GM12878 (cell line): ENCODE results near the gene TFF2. TPM values are rescaled to one million over a fixed set of nuclear protein-coding genes. Genes with fewer than 3 reads are reported as not detected.

Experiments used
- ATAC-seq: fragments of 200-7000 bp; cut with Tn5 transposase; 3 replicates; pipeline ENCODE4 v1.9.1; 2020; ENCODE audit warnings: mild to moderate bottlenecking, moderate library complexity
- BruUV-seq: library from RNA; stranded (reverse); fragments of 400-500 nt; replicated peaks from 2 replicates; lab custom pipeline; 2021; lab: Mats Ljungman, UMichigan
- CTCF ChIA-PET: fragments of 300-600 bp; sonication (Branson Sonifier 250); formaldehyde crosslinking; extraction: SDS; loops from one replicate; lab custom pipeline; 2021; ENCODE audit warnings: inconsistent platforms; lab: Yijun Ruan, JAX
- POLR2A ChIA-PET: fragments of 350-600 bp; formaldehyde crosslinking; extraction: SDS; loops from one replicate; lab custom pipeline; 2021; ENCODE audit warnings: inconsistent platforms; lab: Charles Lee
- RAD21 ChIA-PET: fragments of 300-600 bp; sonication (Branson Sonifier 250); formaldehyde crosslinking; loops from one replicate; lab custom pipeline; 2023; ENCODE audit warnings: antibody characterized with exemption; ENCODE audit not compliant: unreplicated experiment; lab: Charles Lee
- SMC1A ChIA-PET: fragments of 300-600 bp; sonication (Branson Sonifier 250); formaldehyde crosslinking; loops from one replicate; lab custom pipeline; 2023; ENCODE audit not compliant: unreplicated experiment, uncharacterized antibody; lab: Charles Lee
- DNase-seq: peaks from one replicate; pipeline ENCODE4 v3.0.0-alpha.2; 2011; ENCODE audit warnings: low read depth, low spot score
- FAIRE-seq: peaks from 3 replicates; lab custom pipeline; 2011; peaks lifted over from hg19 to GRCh38; lab: Jason Lieb, UNC
- H2AFZ ChIP-seq: 2 replicates; pipeline ENCODE4 v1.6.0; 2011; ENCODE audit warnings: low read depth, low read length, control low read depth; ENCODE audit not compliant: control insufficient read depth
- H3K27ac ChIP-seq: 2 replicates; pipeline ENCODE4 v1.5.1; 2011; ENCODE audit warnings: control low read depth; ENCODE audit not compliant: control insufficient read depth, insufficient read depth
- H3K27me3 ChIP-seq, 2 experiments: replicated peaks in 1 of 2; 2 replicates each; pipeline versions ENCODE4 v1.6.0 to v1.6.1; 2011; ENCODE audit warnings: low read length in 1 of 2; ENCODE audit not compliant: control insufficient read depth in 2 of 2, insufficient read depth in 2 of 2
- H3K36me3 ChIP-seq, 2 experiments: 2 replicates each; pipeline ENCODE4 v1.5.1; 2011; ENCODE audit warnings: low read length in 1 of 2; ENCODE audit not compliant: control insufficient read depth in 2 of 2, insufficient read depth in 2 of 2
- H3K4me1 ChIP-seq: 2 replicates; pipeline ENCODE4 v1.6.1; 2011; ENCODE audit warnings: mild to moderate bottlenecking, low read length, moderate library complexity, mixed read lengths; ENCODE audit not compliant: control insufficient read depth, insufficient read depth
- H3K4me2 ChIP-seq: 2 replicates; pipeline ENCODE4 v1.6.0; 2011; ENCODE audit warnings: control low read depth; ENCODE audit not compliant: control insufficient read depth, insufficient read depth
- H3K4me3 ChIP-seq: fragments of 200-600 bp; sonication (generic); 2 replicates; pipeline ENCODE4 v1.5.1; 2016
- H3K79me2 ChIP-seq: 2 replicates; pipeline ENCODE4 v1.6.0; 2011; ENCODE audit warnings: low read length; ENCODE audit not compliant: control insufficient read depth, insufficient read depth
- H3K9ac ChIP-seq: 2 replicates; pipeline ENCODE4 v1.8.0; 2011; ENCODE audit warnings: low read length, control low read depth, mixed read lengths; ENCODE audit not compliant: control insufficient read depth, insufficient read depth
- H3K9me3 ChIP-seq: replicated peaks from 3 replicates; pipeline ENCODE4 v1.5.1; 2011; ENCODE audit warnings: mild to moderate bottlenecking, low read length; ENCODE audit not compliant: control insufficient read depth, insufficient read depth
- H4K20me1 ChIP-seq: 2 replicates; pipeline ENCODE4 v1.6.0; 2011; ENCODE audit not compliant: control insufficient read depth, insufficient read depth
- ATF7 ChIP-seq: fragments of 450-650 bp; IDR thresholded peaks from 2 replicates; pipeline ENCODE4 v1.6.1; 2016; ENCODE audit warnings: low read depth, mild to moderate bottlenecking
- CBX3 ChIP-seq: fragments of 200-600 bp; sonication (generic); IDR thresholded peaks from 2 replicates; pipeline ENCODE4 v1.6.1; 2016; ENCODE audit warnings: low read depth, borderline replicate concordance
- CHD1 ChIP-seq: IDR thresholded peaks from 2 replicates; pipeline ENCODE4 v1.6.1; 2012; ENCODE audit warnings: low read depth, low read length, improper control_type of control experiment
- CHD2 ChIP-seq: IDR thresholded peaks from 2 replicates; pipeline ENCODE4 v1.6.1; 2011; ENCODE audit warnings: low read depth, low read length, improper control_type of control experiment, borderline replicate concordance
- CHD4 ChIP-seq: fragments of 200-600 bp; sonication (generic); IDR thresholded peaks from 2 replicates; pipeline ENCODE4 v1.6.1; 2016; ENCODE audit warnings: mild to moderate bottlenecking
- HCFC1 ChIP-seq: fragments of 150-350 bp; IDR thresholded peaks from 2 replicates; pipeline ENCODE4 v1.6.1; 2014; ENCODE audit warnings: low read length
- HDAC2 ChIP-seq: fragments of 200-600 bp; sonication (generic); IDR thresholded peaks from 2 replicates; pipeline ENCODE4 v1.6.1; 2017
- KAT2A ChIP-seq: conservative IDR thresholded peaks from 2 replicates; pipeline ENCODE4 v1.6.1; 2011; ENCODE audit warnings: low read depth, low read length; ENCODE audit not compliant: control insufficient read depth
- MEF2A ChIP-seq: IDR thresholded peaks from 2 replicates; pipeline ENCODE4 v1.6.1; 2011; ENCODE audit warnings: low read depth, mild to moderate bottlenecking, low read length, moderate library complexity; ENCODE audit not compliant: insufficient read depth
- MEF2B ChIP-seq: fragments of 450-650 bp; IDR thresholded peaks from 2 replicates; pipeline ENCODE4 v1.6.1; 2018; ENCODE audit warnings: mild to moderate bottlenecking, moderate library complexity; ENCODE audit not compliant: partially characterized antibody, poor library complexity, severe bottlenecking
- MXI1 ChIP-seq: fragments of 150-350 bp; IDR thresholded peaks from 2 replicates; pipeline ENCODE4 v1.6.1; 2011; ENCODE audit warnings: low read depth, mild to moderate bottlenecking, inconsistent platforms, low read length, improper control_type of control experiment
- NBN ChIP-seq: fragments of 450-650 bp; IDR thresholded peaks from 2 replicates; pipeline ENCODE4 v1.6.1; 2016
- NRF1 ChIP-seq: conservative IDR thresholded peaks from 2 replicates; pipeline ENCODE4 v1.6.1; 2011; ENCODE audit warnings: mild to moderate bottlenecking, low read depth, low read length, improper control_type of control experiment
- SP1 ChIP-seq: IDR thresholded peaks from one replicate; pipeline ENCODE4 v1.6.1; 2011; ENCODE audit warnings: low read depth, low read length
- SUPT20H ChIP-seq: IDR thresholded peaks from 2 replicates; pipeline ENCODE4 v1.6.1; 2011; ENCODE audit warnings: low read depth, mild to moderate bottlenecking, low read length, moderate library complexity, borderline replicate concordance; ENCODE audit not compliant: control insufficient read depth
- SUZ12 ChIP-seq: fragments of 200-600 bp; sonication (generic); IDR thresholded peaks from one replicate; pipeline ENCODE4 v1.6.1; 2018; ENCODE audit warnings: antibody characterized with exemption, mild to moderate bottlenecking; ENCODE audit not compliant: unreplicated experiment
- ZNF207 ChIP-seq: fragments of 450-650 bp; IDR thresholded peaks from 2 replicates; pipeline ENCODE4 v1.6.1; 2014; ENCODE audit warnings: antibody characterized with exemption, mild to moderate bottlenecking, borderline replicate concordance
- ZNF217 ChIP-seq: fragments of 450-650 bp; IDR thresholded peaks from 2 replicates; pipeline ENCODE4 v1.6.1; 2017; ENCODE audit warnings: antibody characterized with exemption, mild to moderate bottlenecking
- ZZZ3 ChIP-seq: IDR thresholded peaks from 2 replicates; pipeline ENCODE4 v1.6.1; 2011; ENCODE audit warnings: low read depth; ENCODE audit not compliant: control insufficient read depth, insufficient read length
- WGBS: methylation state at CpG from one replicate; pipeline ENCODE4 v1.1.6; 2016; ENCODE audit warnings: low lambda C conversion rate; ENCODE audit not compliant: insufficient replicate concordance, insufficient coverage; ENCODE audit errors: missing lambda C conversion rate; 5-methylcytosine and 5-hydroxymethylcytosine counted together
- in situ Hi-C: fragments of 300-500 bp; cut with MboI; formaldehyde crosslinking; loops from 9 replicates; pipeline ENCODE4 v1.14.3; 2018; ENCODE audit warnings: mixed read lengths
- intact Hi-C: fragments of 100-400 bp; cut with micrococcal nuclease; formaldehyde crosslinking; loops from one replicate; pipeline ENCODE4 v1.14.2; 2022; ENCODE audit not compliant: unreplicated experiment
- polyA plus RNA-seq, 11 experiments: library from polyadenylated mRNA; depleted of rRNA in 4 of 11; unstranded in 6 of 11; stranded (reverse) in 5 of 11; fragments of >200 nt; fragmentation: Nextera tagmentation in 4 of 11; fragmentation: Illumina TruSeq in 1 of 11; extraction: Ambion mirVana in 4 of 11; extraction: Trizol in 1 of 11; gene quantifications; 1 replicate in 1 of 11; 2 replicates in 10 of 11; pipeline versions ENCODE4 v1.2.1 to v1.2.3, GENCODE V29; 2011 to 2016; ENCODE audit warnings: inconsistent platforms in 2 of 11, missing spikeins in 2 of 11, low read depth in 1 of 11
- total RNA-seq, 4 experiments: library from RNA; depleted of rRNA in 3 of 4; stranded (reverse); fragments of >200 nt in 3 of 4; fragmentation: Illumina TruSeq in 1 of 4; extraction: Trizol in 1 of 4; gene quantifications; 2 replicates each; pipeline versions ENCODE4 v1.2.1 to v1.2.3, GENCODE V29; 2013 to 2021
- TF ChIP-seq, protein P1 (sequence below): fragments of 150-350 bp; IDR thresholded peaks from 2 replicates; pipeline ENCODE4 v1.6.1; 2014; ENCODE audit warnings: mild to moderate bottlenecking, low read depth, low read length
- TF ChIP-seq, protein P2 (sequence below): fragments of 450-650 bp; conservative IDR thresholded peaks from 2 replicates; pipeline ENCODE4 v1.6.1; 2017; ENCODE audit warnings: mild to moderate bottlenecking, moderate library complexity

The TFF2 gene
- total and polyA plus RNA-seq, 10 of the 15 experiments (the other 5 are each of a cell fraction or from before 2014, with no cell fraction given): 0.56 TPM; not detected in 9

DNA sequence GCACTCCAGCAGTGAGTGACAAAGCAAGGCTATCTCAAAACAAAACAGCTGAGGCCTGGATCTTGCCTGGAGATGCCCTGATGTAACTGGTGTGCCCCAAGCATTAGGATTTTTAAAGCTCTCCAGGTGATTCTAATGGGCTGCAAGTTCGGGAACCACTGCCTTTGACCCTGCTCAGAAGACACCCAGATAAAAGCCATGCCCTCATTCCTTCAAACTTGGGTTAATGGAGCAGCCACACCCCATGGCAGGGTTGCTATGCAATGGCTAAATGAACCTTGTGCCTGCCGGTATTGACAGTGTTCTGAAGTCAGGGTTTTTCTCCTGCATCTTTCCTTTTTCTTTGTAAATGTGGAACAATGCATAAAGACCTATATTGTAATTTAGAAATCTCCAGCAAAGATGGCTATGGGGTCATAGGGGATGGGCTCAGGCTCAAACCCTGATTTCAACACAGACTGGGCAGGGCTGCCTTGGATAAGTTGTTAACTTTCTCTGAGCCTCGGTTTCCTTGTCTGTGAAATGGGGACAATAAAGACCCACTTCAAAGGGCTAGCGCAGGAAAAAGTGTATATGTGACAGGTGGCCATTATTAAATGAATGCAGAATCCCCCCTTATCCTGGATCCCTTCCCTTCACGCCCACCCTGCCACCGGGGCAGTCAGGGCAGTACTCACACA lies 36.0 kb downstream of the TFF2 start (continued):
- TF ChIP-seq ZZZ3: no peak
- TF ChIP-seq ATF7: no peak
- TF ChIP-seq ZNF207: no peak
- TF ChIP-seq, all 136 proteins: peak for 0

DNA sequence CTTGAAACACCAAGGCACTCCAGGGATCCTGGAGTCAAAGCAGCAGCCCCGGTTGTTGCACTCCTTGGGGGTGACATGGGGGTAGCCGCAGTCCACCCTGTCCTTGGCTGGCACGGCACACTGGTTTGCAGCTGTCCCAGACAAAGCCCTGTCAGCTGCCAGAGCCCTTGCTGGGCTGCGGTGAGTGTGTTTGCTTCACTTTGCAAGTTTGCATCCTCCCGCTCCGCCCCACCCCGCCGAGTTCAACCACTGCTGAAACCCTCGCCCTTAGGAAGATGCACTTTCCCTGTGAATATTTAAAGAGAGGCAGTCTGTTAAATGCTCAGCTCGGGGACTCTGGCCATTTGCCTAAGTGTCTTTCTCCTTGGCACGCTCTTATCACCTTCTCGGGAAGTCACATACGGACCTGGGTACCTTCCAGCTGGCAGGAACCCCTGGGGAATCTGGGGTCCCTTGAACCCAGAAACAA lies 37.3 kb downstream of the TFF2 start:
- POLR2A ChIA-PET: no interaction called here
- Histone ChIP-seq H3K27me3 (no peaks in the 10 kb centered on the region), H3K4me2 (no peak overlapping the region), H3K79me2 (no peaks in the 10 kb centered on the region), H3K27ac (no peak overlapping the region), H3K9ac (no peak overlapping the region), H3K4me3 (no peak overlapping the region), H3K36me3 (no peaks in the 10 kb centered on the region), H3K9me3 (no peaks in the 10 kb centered on the region), H2AFZ (no peak overlapping the region), H4K20me1 (no peaks in the 10 kb centered on the region), H3K4me1 (no peaks in the 10 kb centered on the region)
- 52% methylated on average over 13 of the region's 13 CpGs for WGBS
- intact Hi-C loops (no loop called here), in situ Hi-C loops (no loop called here)
- RAD21 ChIA-PET: interaction anchor here (0.9 to 1.8 kb wide), 2 partner anchors 17 to 80 kb away, joined by 4 to 7 read pairs; no protein-coding TSS in a partner anchor
- CTCF ChIA-PET: interaction anchor here (0.7 to 1.3 kb wide), 3 partner anchors 9 to 137 kb away, joined by 3 to 4 read pairs (median 3); no protein-coding TSS in a partner anchor
- no peak for FAIRE-seq
- BruUV-seq: no TSS peak
- TF ChIP-seq CHD4 (no peak), SUZ12 (no peak), CHD2 (no peak), SUPT20H (no peak), CHD1 (no peak), HCFC1 (no peak), KAT2A (no peak), NRF1 (no peak), MEF2A (no peak), SP1 (no peak), CBX3 (no peak), ZNF217 (no peak), MXI1 (no peak), HDAC2 (no peak), NBN (no peak), MEF2B (no peak)
- TF ChIP-seq, protein P1, sequence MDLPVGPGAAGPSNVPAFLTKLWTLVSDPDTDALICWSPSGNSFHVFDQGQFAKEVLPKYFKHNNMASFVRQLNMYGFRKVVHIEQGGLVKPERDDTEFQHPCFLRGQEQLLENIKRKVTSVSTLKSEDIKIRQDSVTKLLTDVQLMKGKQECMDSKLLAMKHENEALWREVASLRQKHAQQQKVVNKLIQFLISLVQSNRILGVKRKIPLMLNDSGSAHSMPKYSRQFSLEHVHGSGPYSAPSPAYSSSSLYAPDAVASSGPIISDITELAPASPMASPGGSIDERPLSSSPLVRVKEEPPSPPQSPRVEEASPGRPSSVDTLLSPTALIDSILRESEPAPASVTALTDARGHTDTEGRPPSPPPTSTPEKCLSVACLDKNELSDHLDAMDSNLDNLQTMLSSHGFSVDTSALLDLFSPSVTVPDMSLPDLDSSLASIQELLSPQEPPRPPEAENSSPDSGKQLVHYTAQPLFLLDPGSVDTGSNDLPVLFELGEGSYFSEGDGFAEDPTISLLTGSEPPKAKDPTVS: no peak
- TF ChIP-seq, protein P2, sequence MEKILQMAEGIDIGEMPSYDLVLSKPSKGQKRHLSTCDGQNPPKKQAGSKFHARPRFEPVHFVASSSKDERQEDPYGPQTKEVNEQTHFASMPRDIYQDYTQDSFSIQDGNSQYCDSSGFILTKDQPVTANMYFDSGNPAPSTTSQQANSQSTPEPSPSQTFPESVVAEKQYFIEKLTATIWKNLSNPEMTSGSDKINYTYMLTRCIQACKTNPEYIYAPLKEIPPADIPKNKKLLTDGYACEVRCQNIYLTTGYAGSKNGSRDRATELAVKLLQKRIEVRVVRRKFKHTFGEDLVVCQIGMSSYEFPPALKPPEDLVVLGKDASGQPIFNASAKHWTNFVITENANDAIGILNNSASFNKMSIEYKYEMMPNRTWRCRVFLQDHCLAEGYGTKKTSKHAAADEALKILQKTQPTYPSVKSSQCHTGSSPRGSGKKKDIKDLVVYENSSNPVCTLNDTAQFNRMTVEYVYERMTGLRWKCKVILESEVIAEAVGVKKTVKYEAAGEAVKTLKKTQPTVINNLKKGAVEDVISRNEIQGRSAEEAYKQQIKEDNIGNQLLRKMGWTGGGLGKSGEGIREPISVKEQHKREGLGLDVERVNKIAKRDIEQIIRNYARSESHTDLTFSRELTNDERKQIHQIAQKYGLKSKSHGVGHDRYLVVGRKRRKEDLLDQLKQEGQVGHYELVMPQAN: no peak
- DNase-seq: no peak
- SMC1A ChIA-PET: no interaction called here
- ATAC-seq: no peak
